Chondrocyte (in vitro differentiated cells): ENCODE data around the gene LMO7. TPM values are rescaled to one million over a fixed set of nuclear protein-coding genes. Genes with fewer than 3 reads are reported as not detected.

Experiments used
- DNase-seq: peaks from one replicate; pipeline ENCODE4 v3.0.0; 2021; ENCODE audit warnings: mixed read lengths, low spot score
- H3K27ac Mint-ChIP-seq: one replicate; pipeline ENCODE4 v1.8.0; 2021; ENCODE audit warnings: mild to moderate bottlenecking, moderate library complexity, mixed read lengths; ENCODE audit not compliant: unreplicated experiment
- H3K27me3 Mint-ChIP-seq: 2 replicates; pipeline ENCODE4 v1.8.0; 2021; ENCODE audit warnings: low read depth, mixed read lengths
- H3K36me3 Mint-ChIP-seq: 2 replicates; pipeline ENCODE4 v1.8.0; 2021; ENCODE audit warnings: low read depth, mixed read lengths
- H3K4me1 Mint-ChIP-seq: 2 replicates; pipeline ENCODE4 v1.8.0; 2021; ENCODE audit warnings: low read depth, mild to moderate bottlenecking, mixed read lengths
- H3K4me3 Mint-ChIP-seq: one replicate; pipeline ENCODE4 v1.8.0; 2021; ENCODE audit warnings: mild to moderate bottlenecking, moderate library complexity, mixed read lengths; ENCODE audit not compliant: unreplicated experiment
- H3K9me3 Mint-ChIP-seq: 2 replicates; pipeline ENCODE4 v1.8.0; 2021; ENCODE audit warnings: low read depth, mixed read lengths
- CTCF ChIP-seq: fragments of 200-600 bp; sonication (generic); IDR thresholded peaks from 2 replicates; pipeline ENCODE4 v1.5.0; 2021; ENCODE audit warnings: antibody characterized with exemption, mild to moderate bottlenecking, moderate library complexity
- total RNA-seq: library from RNA; stranded (reverse); gene quantifications from 3 replicates; pipeline ENCODE4 v1.2.1, GENCODE V29; 2021

Gene LMO7
- total RNA-seq, 1 donor from 2014 or later: 199 TPM

GRCh38 chr13:75902166-75903104 is 266.3 kb downstream of the LMO7 start:
- Mint-ChIP-seq H3K36me3 (peaks cover 3% of the 10 kb centered on the region), H3K27me3 (peaks cover 9% of the 10 kb centered on the region), H3K27ac (no peak overlapping the region), H3K4me3 (no peak overlapping the region), H3K4me1 (peaks cover 8% of the 10 kb centered on the region), H3K9me3 (peaks cover 15% of the 10 kb centered on the region)
- no peak for DNase-seq
- no peak for TF ChIP-seq CTCF

GRCh38 chr13:75904012-75904411 is 267.9 kb downstream of the LMO7 start:
- Mint-ChIP-seq H3K4me3 (no peak overlapping the region), H3K27me3 (peaks cover 9% of the 10 kb centered on the region), H3K9me3 (peaks cover 12% of the 10 kb centered on the region), H3K36me3 (peaks cover 3% of the 10 kb centered on the region), H3K4me1 (peaks cover 13% of the 10 kb centered on the region), H3K27ac (no peak overlapping the region)
- no peak for TF ChIP-seq CTCF
- DNase-seq: no peak

GRCh38 chr13:75906315-75906714 is 270.2 kb downstream of the LMO7 start:
- no peak for DNase-seq
- H3K9me3 Mint-ChIP-seq: no peaks in the 10 kb centered on the region
- peaks cover 9% of the 10 kb centered on the region for H3K27me3 Mint-ChIP-seq
- H3K4me1 Mint-ChIP-seq: peaks cover 10% of the 10 kb centered on the region
- no peaks in the 10 kb centered on the region for H3K36me3 Mint-ChIP-seq
- no peak overlapping the region for H3K4me3 Mint-ChIP-seq
- no peak for TF ChIP-seq CTCF
- H3K27ac Mint-ChIP-seq: no peak overlapping the region

GRCh38 chr13:75907044-75907443 is 270.9 kb downstream of the LMO7 start:
- H3K4me1 Mint-ChIP-seq: peaks cover 4% of the 10 kb centered on the region
- no peak overlapping the region for H3K4me3 Mint-ChIP-seq
- H3K27ac Mint-ChIP-seq: no peak overlapping the region
- no peak for DNase-seq
- no peaks in the 10 kb centered on the region for H3K9me3 Mint-ChIP-seq
- peaks cover 9% of the 10 kb centered on the region for H3K27me3 Mint-ChIP-seq
- TF ChIP-seq CTCF: no peak
- H3K36me3 Mint-ChIP-seq: no peaks in the 10 kb centered on the region

- Mint-ChIP-seq H3K4me1 (peaks cover 4% of the 10 kb centered on the region), H3K27me3 (peaks cover 9% of the 10 kb centered on the region), H3K36me3 (no peaks in the 10 kb centered on the region), H3K9me3 (no peaks in the 10 kb centered on the region), H3K27ac (no peak overlapping the region), H3K4me3 (no peak overlapping the region)
- DNase-seq: no peak
- no peak for TF ChIP-seq CTCF
These were observed 272.0 kb downstream of the LMO7 start for GRCh38 chr13:75908141-75908540.

Other genes with a start within 250 kb of the LMO7 start
- gene TBC1D4, start 154.2 kb upstream of the LMO7 start, total RNA-seq: 5.7 to 8.2 TPM (median 6.0 TPM) in 3 replicates
- 131 to 140 TPM (median 134 TPM) in 3 replicates for gene COMMD6, start 98.5 kb upstream of the LMO7 start, total RNA-seq
- gene UCHL3, start 86.5 kb upstream of the LMO7 start, total RNA-seq: 28.0 to 29.5 TPM (median 29.5 TPM) in 3 replicates